ENCODE results near the gene TSSK2. TPM values are rescaled to one million over a fixed set of nuclear protein-coding genes. Genes with fewer than 3 reads are reported as not detected.

TSSK2 gene
- total RNA-seq, 1 donor from 2014 or later = not detected

- Histone ChIP-seq H3K4me2 (ENCODE audit: low read length) (no peak overlapping the region), H3K9me3 (ENCODE audit: insufficient read depth, low read depth, low read length) (no peaks in the 10 kb centered on the region), H3K27me3 (ENCODE audit: insufficient read depth, low read length) (no peaks in the 10 kb centered on the region), H3K9ac (ENCODE audit: low read length) (no peak overlapping the region), H3K27ac (ENCODE audit: low read depth, low read length) (no peak overlapping the region), H2AFZ (ENCODE audit: low read depth, low read length) (no peak overlapping the region), H3K4me1 (ENCODE audit: insufficient read depth, low read length) (no peaks in the 10 kb centered on the region), H3K4me3 (ENCODE audit: insufficient read depth, low read depth, low read length) (no peak overlapping the region), H4K20me1 (ENCODE audit: insufficient read depth, low read length) (peaks cover 3% of the 10 kb centered on the region), H3K36me3 (ENCODE audit: insufficient read depth, low read length) (no peaks in the 10 kb centered on the region), H3K79me2 (ENCODE audit: insufficient read depth, low read length) (no peaks in the 10 kb centered on the region)
- no peak for FAIRE-seq
- Mint-ChIP-seq H3K36me3 (ENCODE audit: low read depth, unreplicated experiment) (peaks cover 16% of the 10 kb centered on the region), H3K4me1 (ENCODE audit: low read depth, unreplicated experiment) (no peaks in the 10 kb centered on the region), H3K27me3 (ENCODE audit: low read depth, unreplicated experiment) (peaks cover 30% of the 10 kb centered on the region), H3K27ac (ENCODE audit: unreplicated experiment) (no peak overlapping the region), H3K9me3 (ENCODE audit: unreplicated experiment) (no peaks in the 10 kb centered on the region), H3K4me3 (ENCODE audit: unreplicated experiment) (no peak overlapping the region)
- TF ChIP-seq EZH2 (IDR thresholded peaks at IDR 0.05; ENCODE audit: insufficient read depth, low read length) (no peak), CTCF (IDR thresholded peaks at IDR 0.05; ENCODE audit: insufficient read depth, low read depth, low read length) (no peak)
- no peak for DNase-seq (ENCODE audit: low read depth)
These were observed 3.6 kb upstream of the TSSK2 start for GRCh38 chr22:19127329-19128008.

GRCh38 chr22:19128009-19128401 is 3.1 kb upstream of the TSSK2 start:
- Histone ChIP-seq H3K4me2 (ENCODE audit: low read length) (no peak overlapping the region), H3K79me2 (ENCODE audit: insufficient read depth, low read length) (no peaks in the 10 kb centered on the region), H3K4me3 (ENCODE audit: insufficient read depth, low read depth, low read length) (no peak overlapping the region), H3K4me1 (ENCODE audit: insufficient read depth, low read length) (no peaks in the 10 kb centered on the region), H3K36me3 (ENCODE audit: insufficient read depth, low read length) (no peaks in the 10 kb centered on the region), H3K9me3 (ENCODE audit: insufficient read depth, low read depth, low read length) (no peaks in the 10 kb centered on the region), H4K20me1 (ENCODE audit: insufficient read depth, low read length) (peaks cover 3% of the 10 kb centered on the region), H3K27ac (ENCODE audit: low read depth, low read length) (no peak overlapping the region), H3K27me3 (ENCODE audit: insufficient read depth, low read length) (no peaks in the 10 kb centered on the region), H3K9ac (ENCODE audit: low read length) (no peak overlapping the region), H2AFZ (ENCODE audit: low read depth, low read length) (no peak overlapping the region)
- Mint-ChIP-seq H3K27ac (ENCODE audit: unreplicated experiment) (no peak overlapping the region), H3K4me3 (ENCODE audit: unreplicated experiment) (no peak overlapping the region), H3K9me3 (ENCODE audit: unreplicated experiment) (no peaks in the 10 kb centered on the region), H3K27me3 (ENCODE audit: low read depth, unreplicated experiment) (peaks cover 30% of the 10 kb centered on the region), H3K4me1 (ENCODE audit: low read depth, unreplicated experiment) (no peaks in the 10 kb centered on the region), H3K36me3 (ENCODE audit: low read depth, unreplicated experiment) (peaks cover 16% of the 10 kb centered on the region)
- TF ChIP-seq CTCF (IDR thresholded peaks at IDR 0.05; ENCODE audit: insufficient read depth, low read depth, low read length) = no peak
- no peak for TF ChIP-seq EZH2 (IDR thresholded peaks at IDR 0.05; ENCODE audit: insufficient read depth, low read length)
- no peak for DNase-seq (ENCODE audit: low read depth)
- no peak for FAIRE-seq

Measured in astrocyte (in vitro differentiated cells and primary cell).